Germinal center (tissue), 1 donor: ENCODE results near the gene THSD4.
A peak's percentile ranks its signal among the peaks of the same experiment; 100 is the strongest.

Source experiments
- DNase-seq: peaks from one replicate; pipeline ENCODE4 v3.0.0; 2012; ENCODE audit warnings: mixed read lengths, low spot score

Gene THSD4

GRCh38 chr15:71753346-71753745 lies 638.1 kb downstream of the THSD4 start:
- DNase-seq, result no peak

GRCh38 chr15:71754660-71755059 lies 639.4 kb downstream of the THSD4 start:
- DNase-seq, result no peak

GRCh38 chr15:71755092-71755970 lies 640.1 kb downstream of the THSD4 start:
- no peak for DNase-seq

DNA sequence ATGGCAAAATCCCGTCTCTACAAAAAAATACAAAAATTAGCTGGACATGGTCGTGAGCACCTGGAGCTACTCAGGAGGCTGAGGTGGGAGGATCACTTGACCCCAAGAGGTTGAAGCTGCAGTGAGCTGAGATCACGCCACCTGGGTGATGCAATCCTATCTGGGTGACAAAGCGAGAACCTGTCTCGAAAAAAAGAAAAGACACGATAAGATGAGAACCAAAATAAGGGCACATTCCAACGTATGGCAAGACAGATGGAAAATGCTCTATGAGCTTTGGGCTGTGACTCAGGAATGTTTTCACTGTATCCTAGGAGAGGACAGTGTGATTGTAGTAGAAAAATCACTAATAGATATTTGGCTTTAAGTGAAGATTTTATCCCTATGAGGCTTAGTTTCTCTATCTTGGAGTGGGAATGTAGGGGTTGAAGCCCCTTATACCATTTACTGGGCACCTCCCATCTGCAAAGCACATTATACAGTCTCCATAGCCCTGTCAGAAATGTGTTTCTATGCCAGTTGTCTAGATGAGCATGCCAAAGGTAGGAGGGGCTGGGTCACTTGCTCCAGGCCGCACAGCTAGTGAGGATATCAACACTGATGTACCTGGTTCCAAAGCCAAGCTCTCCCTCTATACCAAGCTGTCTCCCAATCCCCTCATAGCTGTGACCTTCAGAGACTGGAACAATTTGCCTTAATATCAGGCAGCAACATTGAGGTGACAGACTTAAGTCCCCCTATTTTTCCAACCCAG lies 641.5 kb downstream of the THSD4 start:
- DNase-seq, result no peak

GRCh38 chr15:71757741-71758530 lies 642.7 kb downstream of the THSD4 start:
- DNase-seq, result no peak

DNA sequence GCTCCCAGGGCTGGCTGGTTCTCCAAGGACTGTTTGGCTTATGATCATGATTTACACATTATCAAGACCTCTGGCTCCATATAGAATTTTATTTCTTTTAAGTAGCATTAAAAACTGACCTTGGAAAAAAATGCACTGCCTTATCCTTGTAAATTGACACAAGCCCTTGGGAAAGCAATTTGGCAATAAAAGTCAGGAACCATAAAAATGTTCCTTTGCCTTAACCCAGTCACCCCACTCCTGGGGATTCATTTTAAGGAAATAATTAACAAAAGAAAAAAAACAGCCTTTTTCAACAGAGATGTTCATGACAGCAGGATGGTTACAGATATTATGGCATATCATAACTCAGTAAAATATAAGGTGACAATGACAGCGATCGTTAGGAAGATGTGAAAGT lies 643.4 kb downstream of the THSD4 start:
- no peak for DNase-seq

DNA sequence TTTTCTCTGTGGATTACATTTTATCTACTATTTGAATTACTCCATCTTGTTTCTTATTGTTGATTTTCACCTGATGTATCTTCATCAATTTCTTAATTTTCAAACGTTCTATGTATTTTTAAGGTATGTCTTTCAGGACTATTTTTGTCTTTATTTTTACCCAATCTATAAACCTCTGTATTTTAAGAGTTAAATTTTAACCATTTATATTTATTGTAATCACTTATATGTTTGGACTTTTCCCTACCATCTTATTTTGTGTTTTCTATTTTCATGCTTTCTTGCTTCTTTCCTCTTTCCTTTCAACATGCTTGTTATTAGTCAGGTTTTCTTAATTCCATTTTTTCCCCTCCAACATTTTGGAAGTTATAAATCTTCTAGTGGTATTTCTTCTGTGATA lies 645.6 kb downstream of the THSD4 start:
- DNase-seq, result no peak

DNA sequence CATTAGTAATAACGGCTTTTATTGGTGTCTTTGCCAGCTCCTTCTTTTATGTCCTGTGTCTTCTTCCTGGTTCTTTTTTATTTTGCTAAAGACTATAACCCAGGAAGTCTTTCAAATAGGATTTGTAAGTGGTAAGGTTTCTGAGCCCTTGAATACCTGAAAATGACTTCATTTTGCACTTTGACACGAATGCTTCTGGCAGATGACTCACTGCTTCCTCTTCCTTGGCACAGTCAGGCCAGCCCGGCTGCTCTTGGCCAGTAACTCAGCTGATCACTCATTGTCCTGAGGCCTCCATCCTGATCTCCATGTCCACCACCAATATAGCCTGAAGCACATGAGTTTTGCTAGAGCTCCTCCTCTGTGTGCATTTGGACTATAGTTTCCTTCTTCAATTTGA lies 646.4 kb downstream of the THSD4 start:
- DNase-seq, result no peak

GRCh38 chr15:71768184-71768583 lies 652.9 kb downstream of the THSD4 start:
- DNase-seq, result no peak

- DNase-seq, result no peak
These were observed 658.1 kb downstream of the THSD4 start for GRCh38 chr15:71773206-71773859.

DNA sequence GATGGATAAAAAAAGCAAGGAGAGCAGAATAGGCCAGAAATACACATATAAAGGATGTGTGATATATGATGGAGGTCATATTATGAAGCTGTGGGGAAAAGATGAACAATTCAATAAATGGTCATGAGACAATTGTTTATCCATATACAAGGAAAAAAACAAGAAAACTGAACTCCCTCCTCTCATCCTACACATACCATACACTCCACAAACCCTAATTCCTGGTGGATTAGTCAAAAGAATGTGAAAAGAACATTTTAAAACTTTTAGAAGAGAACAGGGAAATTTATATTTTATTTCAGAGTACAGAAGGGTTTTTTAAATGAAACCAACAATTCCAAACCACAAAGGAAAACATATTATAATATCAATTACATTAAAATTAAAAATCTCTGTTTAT lies 660.6 kb downstream of the THSD4 start:
- no peak for DNase-seq

DNA sequence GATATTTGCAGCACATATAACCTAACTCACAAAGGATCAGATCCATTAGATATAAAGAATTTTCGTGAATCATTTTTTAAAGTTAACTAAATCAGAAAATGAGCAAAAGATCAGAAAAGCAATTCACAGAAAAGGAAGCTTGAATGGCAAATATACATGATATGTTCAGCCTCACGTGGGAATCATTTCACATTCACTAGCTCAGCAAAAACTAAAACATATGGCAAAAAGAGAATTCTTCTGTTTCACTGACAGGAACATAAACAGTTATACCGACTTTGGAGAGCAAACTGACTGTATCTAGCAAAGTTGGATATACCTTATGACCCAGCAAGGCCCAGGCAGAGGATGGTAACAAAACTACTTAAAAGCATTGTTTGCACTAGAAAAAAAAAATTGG lies 661.0 kb downstream of the THSD4 start:
- DNase-seq, result no peak

DNA sequence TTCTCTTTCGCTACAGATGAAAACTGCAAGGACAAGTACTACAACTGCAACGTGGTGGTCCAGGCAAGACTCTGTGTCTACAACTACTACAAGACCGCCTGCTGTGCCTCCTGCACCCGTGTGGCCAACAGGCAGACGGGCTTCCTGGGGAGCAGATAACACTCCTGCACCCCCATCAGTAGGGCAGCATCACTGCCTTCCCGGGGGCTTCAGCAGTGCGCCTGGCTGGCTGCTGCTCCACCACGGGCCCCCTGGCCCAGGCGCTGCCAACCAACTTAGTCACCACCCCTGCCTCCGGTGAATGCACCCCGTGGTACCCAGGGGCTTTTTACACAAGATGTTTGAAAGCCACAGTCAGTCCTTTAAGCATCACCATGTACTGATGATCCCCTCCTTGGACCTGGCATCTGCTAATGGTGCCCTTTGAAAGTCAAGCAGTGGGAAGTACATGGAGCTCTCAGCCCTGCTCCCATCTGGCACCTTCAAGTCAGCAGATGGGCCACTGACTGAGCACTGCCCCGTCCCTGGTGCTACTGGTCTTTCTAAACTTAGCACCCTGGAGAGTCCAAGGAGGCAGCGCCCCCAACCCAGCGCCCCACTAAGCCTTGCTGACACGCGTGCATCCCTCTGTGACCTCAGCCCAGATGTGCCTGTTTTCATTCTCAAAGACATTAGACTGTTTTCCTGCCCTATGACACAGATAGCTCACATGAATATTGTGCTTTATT lies 662.1 kb downstream of the THSD4 start:
- DNase-seq, result no peak

DNA sequence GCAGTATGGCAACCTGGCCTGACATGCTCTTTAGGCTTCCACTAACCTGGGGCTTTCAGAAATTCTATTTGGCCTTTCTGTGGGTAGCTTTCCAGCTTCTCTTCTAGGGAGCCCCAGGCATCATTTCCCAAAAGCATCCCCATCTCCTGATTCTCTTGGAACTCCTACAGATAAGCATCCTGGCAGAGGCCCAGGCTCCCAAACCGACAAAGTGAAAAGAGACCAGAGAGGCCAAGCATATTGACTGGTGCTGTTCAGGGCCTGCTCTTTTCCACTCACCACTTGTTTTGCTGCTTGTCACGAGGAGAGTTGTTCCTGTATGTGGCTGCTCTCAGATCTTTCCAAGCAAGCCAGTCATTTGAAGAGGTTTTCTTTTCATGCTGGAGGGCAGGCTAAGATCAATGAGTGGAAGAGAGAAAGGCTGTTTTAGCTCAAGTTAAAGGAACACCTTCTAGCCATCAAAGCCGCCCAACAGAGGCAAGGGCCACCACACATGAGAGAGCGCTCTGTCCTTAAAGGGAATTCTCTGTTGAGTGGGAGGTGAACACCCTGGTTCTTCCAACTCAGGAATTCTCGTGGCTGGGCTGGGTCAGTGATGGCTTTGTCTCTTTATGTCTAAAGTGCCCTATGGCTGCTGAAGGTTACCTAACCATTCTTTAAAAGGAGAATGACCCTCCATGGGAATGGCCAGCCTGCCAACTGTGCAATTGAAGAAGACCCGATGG lies 664.0 kb downstream of the THSD4 start:
- no peak for DNase-seq

DNA sequence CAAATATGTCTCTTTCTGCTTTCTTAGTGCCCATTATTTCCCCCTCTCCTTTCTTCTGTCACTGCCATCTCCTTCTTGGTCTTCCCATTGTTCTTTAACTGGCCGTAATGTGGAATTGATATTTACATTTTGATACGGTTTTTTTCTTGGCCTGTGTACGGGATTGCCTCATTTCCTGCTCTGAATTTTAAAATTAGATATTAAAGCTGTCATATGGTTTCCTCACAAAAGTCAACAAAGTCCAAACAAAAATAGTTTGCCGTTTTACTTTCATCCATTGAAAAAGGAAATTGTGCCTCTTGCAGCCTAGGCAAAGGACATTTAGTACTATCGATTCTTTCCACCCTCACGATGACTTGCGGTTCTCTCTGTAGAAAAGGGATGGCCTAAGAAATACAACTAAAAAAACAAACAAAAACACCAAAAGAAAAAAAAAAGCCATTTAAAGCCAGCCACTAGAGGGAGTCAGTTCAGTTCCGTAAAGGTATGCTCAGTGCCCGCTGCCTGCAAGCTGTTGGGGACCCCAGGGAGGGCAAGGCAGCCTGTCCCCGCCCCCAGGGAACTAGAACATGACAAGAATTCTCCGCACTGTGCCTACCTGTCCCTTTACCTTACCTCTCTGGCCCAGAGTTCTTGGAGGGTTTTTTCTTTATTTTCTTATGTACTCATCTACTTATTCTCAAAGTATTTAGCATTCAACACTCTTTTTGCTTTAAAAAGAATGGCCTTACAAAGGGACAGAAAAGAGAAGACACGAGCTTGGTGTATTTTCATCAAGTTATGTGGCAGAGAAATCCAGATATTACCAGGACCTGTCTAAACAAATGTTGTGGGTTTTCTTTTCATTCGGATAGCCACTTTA lies 665.1 kb downstream of the THSD4 start:
- DNase-seq, result peak; percentile 76

GRCh38 chr15:71781179-71781964 lies 666.1 kb downstream of the THSD4 start:
- no peak for DNase-seq

GRCh38 chr15:71781965-71782265 lies 666.6 kb downstream of the THSD4 start:
- no peak for DNase-seq

DNA sequence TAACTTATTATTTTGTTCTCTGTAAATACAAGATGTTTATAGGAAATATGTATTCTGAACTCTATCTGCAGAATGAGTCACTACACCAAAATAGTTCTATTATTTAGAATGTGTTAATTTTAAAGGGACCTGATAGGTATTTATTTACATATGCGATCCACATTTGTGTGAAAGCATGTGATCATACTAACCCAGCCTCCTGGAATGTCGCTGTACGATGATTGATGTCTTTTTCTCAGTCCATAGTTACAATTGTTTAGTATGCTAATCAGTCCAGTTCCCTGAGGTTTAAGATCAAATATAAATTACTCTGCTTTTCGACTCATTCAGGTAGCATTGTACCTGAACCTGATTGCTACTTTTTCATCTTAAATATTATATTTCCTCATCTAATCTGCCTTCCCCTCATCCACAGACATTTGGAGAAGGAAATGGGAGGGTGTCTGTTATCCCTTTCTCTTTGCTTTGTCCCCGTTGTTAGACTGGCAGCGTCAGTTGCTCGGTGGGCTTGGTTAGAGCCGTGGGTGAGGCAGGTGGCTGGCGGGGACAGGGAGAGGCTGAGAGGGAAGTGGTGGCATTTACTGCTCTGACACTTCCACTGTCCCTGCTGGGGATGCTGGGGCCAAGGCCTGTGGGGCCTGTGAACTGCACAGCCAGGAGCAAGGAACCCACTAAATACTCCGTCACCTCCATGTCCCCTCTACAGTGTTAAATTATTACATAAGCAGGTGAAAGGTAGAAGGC lies 667.3 kb downstream of the THSD4 start:
- DNase-seq, result no peak
